Type B pancreatic cell (in vitro differentiated cells): ENCODE data around the gene BICRAL. TPM values are rescaled to one million over a fixed set of nuclear protein-coding genes. Genes with fewer than 3 reads are reported as not detected.

Source experiments
- DNase-seq: peaks from one replicate; pipeline ENCODE4 v3.0.0; 2021; ENCODE audit warnings: mixed read lengths; ENCODE audit not compliant: unreplicated experiment; ENCODE audit errors: extremely low spot score
- H3K27ac Mint-ChIP-seq: 2 replicates; pipeline ENCODE4 v1.8.0; 2021; ENCODE audit warnings: mild to moderate bottlenecking, mixed read lengths
- H3K27me3 Mint-ChIP-seq: 2 replicates; pipeline ENCODE4 v1.8.0; 2021; ENCODE audit warnings: mixed read lengths
- H3K36me3 Mint-ChIP-seq: 2 replicates; pipeline ENCODE4 v1.8.0; 2021; ENCODE audit warnings: mixed read lengths
- H3K4me1 Mint-ChIP-seq: one replicate; pipeline ENCODE4 v1.8.0; 2021; ENCODE audit warnings: mixed read lengths; ENCODE audit not compliant: unreplicated experiment
- H3K4me3 Mint-ChIP-seq: 2 replicates; pipeline ENCODE4 v1.8.0; 2021; ENCODE audit warnings: mild to moderate bottlenecking, mixed read lengths
- H3K9me3 Mint-ChIP-seq: 2 replicates; pipeline ENCODE4 v1.8.0; 2021; ENCODE audit warnings: mixed read lengths
- total RNA-seq: library from RNA; stranded (reverse); gene quantifications from 2 replicates; pipeline ENCODE4 v1.2.1, GENCODE V29; 2021; ENCODE audit warnings: low replicate concordance
- TF ChIP-seq, protein P1 (sequence below): fragments of 200-600 bp; sonication (generic); conservative IDR thresholded peaks from 2 replicates; pipeline ENCODE4 v1.5.0; 2021; ENCODE audit warnings: antibody characterized with exemption, mild to moderate bottlenecking

Gene BICRAL
- total RNA-seq, 1 donor from 2014 or later = 9.3 TPM

DNA sequence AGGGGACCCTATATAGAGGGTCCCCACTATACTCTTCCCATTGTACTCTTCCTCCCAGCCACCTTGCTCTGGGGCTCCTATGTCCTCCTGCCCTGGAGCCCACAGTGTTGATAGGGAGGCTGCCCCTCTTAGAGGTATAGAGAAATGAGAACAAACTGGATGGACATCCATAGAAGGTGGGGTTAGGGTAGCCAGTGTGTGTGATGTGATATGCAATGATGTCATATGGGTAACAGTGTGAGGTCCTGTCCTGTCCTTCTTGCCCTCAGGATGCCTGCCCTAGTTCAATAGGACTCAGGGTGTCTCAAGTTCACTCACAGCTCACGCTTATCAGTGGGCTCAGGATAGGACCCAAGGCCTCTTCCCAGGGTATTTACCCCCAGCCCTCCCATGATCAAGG, 134.4 kb downstream of the BICRAL start:
- no peak overlapping the region for H3K27ac Mint-ChIP-seq
- TF ChIP-seq, protein P1, sequence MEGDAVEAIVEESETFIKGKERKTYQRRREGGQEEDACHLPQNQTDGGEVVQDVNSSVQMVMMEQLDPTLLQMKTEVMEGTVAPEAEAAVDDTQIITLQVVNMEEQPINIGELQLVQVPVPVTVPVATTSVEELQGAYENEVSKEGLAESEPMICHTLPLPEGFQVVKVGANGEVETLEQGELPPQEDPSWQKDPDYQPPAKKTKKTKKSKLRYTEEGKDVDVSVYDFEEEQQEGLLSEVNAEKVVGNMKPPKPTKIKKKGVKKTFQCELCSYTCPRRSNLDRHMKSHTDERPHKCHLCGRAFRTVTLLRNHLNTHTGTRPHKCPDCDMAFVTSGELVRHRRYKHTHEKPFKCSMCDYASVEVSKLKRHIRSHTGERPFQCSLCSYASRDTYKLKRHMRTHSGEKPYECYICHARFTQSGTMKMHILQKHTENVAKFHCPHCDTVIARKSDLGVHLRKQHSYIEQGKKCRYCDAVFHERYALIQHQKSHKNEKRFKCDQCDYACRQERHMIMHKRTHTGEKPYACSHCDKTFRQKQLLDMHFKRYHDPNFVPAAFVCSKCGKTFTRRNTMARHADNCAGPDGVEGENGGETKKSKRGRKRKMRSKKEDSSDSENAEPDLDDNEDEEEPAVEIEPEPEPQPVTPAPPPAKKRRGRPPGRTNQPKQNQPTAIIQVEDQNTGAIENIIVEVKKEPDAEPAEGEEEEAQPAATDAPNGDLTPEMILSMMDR = no peak
- DNase-seq = no peak
- H3K4me1 Mint-ChIP-seq = peaks cover 1% of the 10 kb centered on the region
- no peak overlapping the region for H3K4me3 Mint-ChIP-seq
- no peaks in the 10 kb centered on the region for H3K36me3 Mint-ChIP-seq
- H3K27me3 Mint-ChIP-seq = peaks cover 4% of the 10 kb centered on the region
- no peaks in the 10 kb centered on the region for H3K9me3 Mint-ChIP-seq

Other genes starting within 250 kb of the BICRAL start
- 26.6 and 28.1 TPM in 2 replicates for gene UBR2, start 218.0 kb upstream of the BICRAL start, total RNA-seq
- not detected in 2 replicates for gene PRPH2, start 59.5 kb upstream of the BICRAL start, total RNA-seq
- 29.3 and 34.8 TPM in 2 replicates for gene TBCC, start 35.9 kb upstream of the BICRAL start, total RNA-seq
- gene RPL7L1, start 97.6 kb downstream of the BICRAL start, total RNA-seq = 83.4 and 101 TPM in 2 replicates
- not detected in 2 replicates for gene PTCRA, start 134.0 kb downstream of the BICRAL start, total RNA-seq
- gene CNPY3, start 147.4 kb downstream of the BICRAL start, total RNA-seq = 37.9 and 57.6 TPM in 2 replicates
- gene GNMT, start 178.7 kb downstream of the BICRAL start, total RNA-seq = 0.26 and 0.39 TPM in 2 replicates
- gene PEX6, start 197.1 kb downstream of the BICRAL start, total RNA-seq = 34.4 and 35.9 TPM in 2 replicates
- gene PPP2R5D, start 202.5 kb downstream of the BICRAL start, total RNA-seq = 35.1 and 55.1 TPM in 2 replicates
- gene MEA1, start 231.9 kb downstream of the BICRAL start, total RNA-seq = 54.1 and 67.5 TPM in 2 replicates
- gene KLHDC3, start 232.2 kb downstream of the BICRAL start, total RNA-seq = 96.4 and 104 TPM in 2 replicates
- gene RRP36, start 239.6 kb downstream of the BICRAL start, total RNA-seq = 51.7 and 56.7 TPM in 2 replicates